GM18873 (cell line): ENCODE data around the gene SSH2.
"Not testable (repeated sequence)": the region's sequence is repeated elsewhere in the genome, so short reads cannot be mapped to it uniquely, and the experiment has no call there.

Source experiments
- ATAC-seq: cut with Tn5 transposase; IDR thresholded peaks from one replicate; pipeline ENCODE4 v1.9.1; 2021; ENCODE audit warnings: mild to moderate bottlenecking, moderate library complexity, moderate number of reproducible peaks; ENCODE audit not compliant: unreplicated experiment, low FRiP score

SSH2 gene

DNA sequence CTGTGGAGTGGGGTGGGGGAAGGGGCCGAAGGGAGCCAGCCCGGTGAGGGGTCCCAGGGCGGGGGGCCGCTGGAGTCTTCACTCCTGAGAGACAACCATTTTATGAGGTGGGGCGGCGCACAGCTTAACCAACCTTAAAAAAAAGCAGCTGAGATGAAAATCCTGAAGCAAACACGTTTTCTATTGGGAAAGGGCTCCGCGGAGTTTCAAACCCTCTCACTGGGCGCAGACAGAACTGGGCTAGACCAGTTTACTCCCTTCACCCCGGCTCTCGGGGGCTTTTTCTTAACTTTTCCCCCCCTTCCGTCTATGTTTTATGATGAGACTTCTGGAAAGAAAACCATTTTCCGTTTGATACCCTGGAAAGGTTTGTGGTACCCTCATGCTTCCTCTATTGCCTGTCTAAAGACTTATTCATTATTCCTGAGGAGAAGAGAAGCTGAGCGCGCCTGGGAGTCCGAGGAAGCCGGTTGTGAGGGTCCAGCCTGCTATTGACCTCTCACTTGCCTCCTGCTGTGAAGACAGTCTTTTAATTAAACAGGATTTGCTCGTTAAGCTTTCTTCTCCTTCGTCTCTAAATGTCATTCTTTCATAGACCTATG lies 482 bp upstream of the SSH2 start:
- ATAC-seq: no peak

DNA sequence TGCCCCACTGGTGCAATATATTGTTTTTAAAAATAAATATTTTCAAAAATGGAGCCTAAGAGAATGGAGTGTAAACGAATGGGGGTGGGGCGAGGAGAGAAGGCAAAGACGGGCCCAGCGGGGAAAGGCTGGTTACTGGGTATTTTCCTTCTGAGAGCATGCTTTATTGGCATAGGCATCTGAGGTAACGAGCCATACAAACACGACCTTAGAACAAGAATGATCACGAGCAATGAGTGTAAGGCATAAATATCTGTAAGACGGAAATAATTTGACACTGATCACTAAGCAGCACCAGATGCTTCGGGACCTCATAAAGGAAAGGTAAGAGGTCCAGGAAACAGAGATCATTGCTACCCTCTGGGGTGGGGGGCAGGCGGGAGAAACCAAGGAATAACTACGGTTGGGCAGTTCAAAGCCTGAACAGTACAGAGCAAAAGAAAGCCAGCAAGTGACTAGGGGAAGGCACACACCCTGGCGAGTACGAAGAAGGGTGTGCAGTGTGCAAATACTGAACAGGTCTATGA lies 959 bp downstream of the SSH2 start:
- ATAC-seq: no peak

GRCh38 chr17:29927546-29927945 lies 2.5 kb downstream of the SSH2 start:
- no peak for ATAC-seq

GRCh38 chr17:29924786-29925185 lies 5.2 kb downstream of the SSH2 start:
- ATAC-seq: no peak

DNA sequence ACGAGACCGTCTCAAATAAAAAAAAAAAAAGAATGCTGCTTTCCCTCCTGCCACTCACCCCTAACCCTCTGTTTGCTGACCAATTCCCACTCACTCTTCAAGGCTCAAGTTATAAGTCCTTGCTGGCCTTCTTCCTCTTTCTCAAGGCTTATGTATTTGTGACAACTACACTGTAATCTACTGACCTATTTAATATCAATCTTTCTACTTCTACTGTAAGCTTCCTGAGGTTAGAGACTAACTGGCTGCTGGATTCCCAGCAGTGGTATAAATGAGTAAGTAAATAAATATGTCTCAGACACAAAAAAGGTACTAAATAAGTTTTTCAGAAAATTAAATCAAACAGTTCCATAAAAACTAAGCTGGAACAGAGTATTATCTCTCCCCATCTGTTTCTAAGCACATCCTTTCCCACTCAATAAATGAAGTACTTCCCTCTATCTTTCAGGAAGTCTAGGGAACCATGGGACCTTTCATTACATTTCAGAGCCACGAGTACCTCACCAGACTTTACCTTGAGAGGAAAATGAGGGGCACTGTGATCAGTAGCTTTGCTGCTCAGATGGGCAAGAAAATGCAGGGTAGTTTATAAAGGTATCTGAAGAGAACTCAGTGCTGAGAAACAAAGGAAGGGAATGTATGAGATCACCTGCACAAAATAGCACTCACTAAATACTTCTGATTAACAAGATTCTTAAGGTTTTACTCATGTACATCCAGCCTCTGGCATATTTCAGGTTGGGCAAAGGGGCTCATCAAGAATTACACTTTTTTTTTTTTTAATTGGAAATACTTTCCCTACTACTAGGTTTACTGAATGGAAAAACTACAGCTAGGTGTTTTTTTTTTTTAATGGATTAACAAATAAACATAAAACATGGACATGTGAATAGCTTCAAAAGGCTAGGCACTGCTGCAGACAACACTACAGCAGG lies 10.8 kb downstream of the SSH2 start:
- no peak for ATAC-seq

GRCh38 chr17:29918016-29918415 lies 12.0 kb downstream of the SSH2 start:
- no peak for ATAC-seq

- no peak for ATAC-seq
Measured at GRCh38 chr17:29914819-29915537, 15.1 kb downstream of the SSH2 start.

GRCh38 chr17:29911641-29912177 lies 18.3 kb downstream of the SSH2 start:
- ATAC-seq: no peak

- ATAC-seq: no peak
Measured at GRCh38 chr17:29909236-29910003, 20.6 kb downstream of the SSH2 start.

- ATAC-seq: no peak
Measured at GRCh38 chr17:29906969-29907368, 23.1 kb downstream of the SSH2 start.

DNA sequence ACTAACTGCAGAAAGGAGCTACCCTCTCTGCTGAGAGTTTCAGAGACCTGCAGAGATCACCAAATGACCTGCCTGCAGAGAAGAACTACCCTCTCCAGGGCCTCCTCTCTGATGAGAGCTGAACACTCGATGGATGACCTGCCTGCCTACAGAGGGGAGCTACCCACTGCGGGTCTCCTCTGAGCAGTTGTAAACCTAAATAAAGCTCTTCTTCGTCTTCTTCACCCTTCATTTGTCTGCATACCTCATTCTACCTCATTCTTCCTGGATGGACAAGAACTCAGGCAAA lies 24.2 kb downstream of the SSH2 start:
- ATAC-seq: no peak

- ATAC-seq: no peak
Measured at GRCh38 chr17:29905086-29905878, 24.7 kb downstream of the SSH2 start.

GRCh38 chr17:29903471-29903870 lies 26.6 kb downstream of the SSH2 start:
- no peak for ATAC-seq

- ATAC-seq: not testable (repeated sequence)
Measured at GRCh38 chr17:29897136-29897535, 32.9 kb downstream of the SSH2 start.

DNA sequence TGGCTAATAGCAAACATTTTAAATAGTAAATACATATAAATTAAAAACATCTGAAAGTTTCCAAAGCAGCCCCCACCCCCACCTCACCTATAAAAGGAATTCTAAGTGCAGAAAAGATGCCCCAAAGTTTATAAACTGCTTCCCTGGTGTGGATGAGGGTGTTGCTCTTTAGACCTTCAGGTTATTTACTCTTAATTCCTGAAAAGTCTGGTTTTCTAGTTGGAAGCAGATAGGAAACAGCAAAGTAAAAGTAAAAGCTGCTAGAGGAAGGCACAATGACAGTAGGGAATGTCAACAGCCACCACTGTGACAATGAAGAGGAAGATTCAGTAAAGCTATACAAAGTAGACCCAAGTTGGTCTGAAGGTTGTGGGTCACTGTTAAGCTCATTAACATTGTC lies 37.8 kb downstream of the SSH2 start:
- no peak for ATAC-seq

- ATAC-seq: no peak
Measured at GRCh38 chr17:29891131-29891530, 38.9 kb downstream of the SSH2 start.

GRCh38 chr17:29885031-29885640 lies 44.9 kb downstream of the SSH2 start:
- no peak for ATAC-seq

- no peak for ATAC-seq
Measured at GRCh38 chr17:29883497-29883896, 46.5 kb downstream of the SSH2 start.

- no peak for ATAC-seq
Measured at GRCh38 chr17:29881256-29881655, 48.8 kb downstream of the SSH2 start.
